Renal cortex interstitium (tissue), 11 donors: ENCODE data around the gene MLKL. TPM values are rescaled to one million over a fixed set of nuclear protein-coding genes. Genes with fewer than 3 reads are reported as not detected.
"Not testable (repeated sequence)": the region's sequence is repeated elsewhere in the genome, so short reads cannot be mapped to it uniquely, and the experiment has no call there.

Source experiments
- DNase-seq, 11 donors: peaks; one replicate each; pipeline ENCODE4 v3.0.0-alpha.2; 2013; ENCODE audit warnings: low read depth in 9 of 11, low spot score in 4 of 11; ENCODE audit errors: extremely low read depth in 1 of 11
- polyA plus RNA-seq, 3 donors: library from polyadenylated mRNA; unstranded; fragments of 120-200 nt; gene quantifications; one replicate each; pipeline ENCODE4 v1.2.1, GENCODE V29; 2013; ENCODE audit not compliant: insufficient read length in 3 of 3

MLKL gene
- polyA plus RNA-seq, 3 donors: 3.5 to 5.4 (median 4.6) TPM

GRCh38 chr16:74666010-74666421, 34.6 kb downstream of the MLKL start:
- DNase-seq: no peak

GRCh38 chr16:74661064-74661463, 39.6 kb downstream of the MLKL start:
- DNase-seq: no peak

- no peak for DNase-seq
These were observed 40.3 kb downstream of the MLKL start for GRCh38 chr16:74660383-74660782.

- DNase-seq: no peak
These were observed 41.6 kb downstream of the MLKL start for GRCh38 chr16:74659041-74659440.

- no peak for DNase-seq
These were observed 42.6 kb downstream of the MLKL start for GRCh38 chr16:74657870-74658642.

GRCh38 chr16:74654536-74655050, 46.1 kb downstream of the MLKL start:
- DNase-seq: no peak

GRCh38 chr16:74652883-74653282, 47.8 kb downstream of the MLKL start:
- not testable (repeated sequence) for DNase-seq

GRCh38 chr16:74652249-74652648, 48.4 kb downstream of the MLKL start:
- no peak for DNase-seq

GRCh38 chr16:74651841-74652240, 48.8 kb downstream of the MLKL start:
- DNase-seq: no peak

- no peak for DNase-seq
These were observed 49.6 kb downstream of the MLKL start for GRCh38 chr16:74650966-74651567.

- DNase-seq: no peak
These were observed 50.7 kb downstream of the MLKL start for GRCh38 chr16:74649839-74650504.

GRCh38 chr16:74641969-74642368, 58.7 kb downstream of the MLKL start:
- no peak for DNase-seq

GRCh38 chr16:74637742-74638453, 62.8 kb downstream of the MLKL start:
- DNase-seq: no peak

- no peak for DNase-seq
These were observed 65.4 kb downstream of the MLKL start for GRCh38 chr16:74635303-74635702.

- DNase-seq: no peak
These were observed 67.0 kb downstream of the MLKL start for GRCh38 chr16:74633686-74634085.

- DNase-seq: no peak
These were observed 73.0 kb downstream of the MLKL start for GRCh38 chr16:74627506-74628220.

- DNase-seq: no peak
These were observed 73.8 kb downstream of the MLKL start for GRCh38 chr16:74626741-74627416.
